IMR-90 (cell line): Measurements from ENCODE around the gene HAS3. TPM values are rescaled to one million over a fixed set of nuclear protein-coding genes. Genes with fewer than 3 reads are reported as not detected.

ENCODE experiments used
- ATAC-seq: fragments of 200-7000 bp; cut with Tn5 transposase; 2 replicates; pipeline ENCODE4 v1.9.1; 2020; ENCODE audit warnings: low read depth, mild to moderate bottlenecking, moderate library complexity
- BruUV-seq: library from RNA; stranded (reverse); fragments of 400-500 nt; replicated peaks from 2 replicates; lab custom pipeline; 2021; lab: Mats Ljungman, UMichigan
- CTCF ChIA-PET: fragments of 300-600 bp; formaldehyde crosslinking; extraction: SDS; loops from one replicate; lab custom pipeline; 2021; ENCODE audit warnings: antibody characterized with exemption; lab: Yijun Ruan, JAX
- POLR2A ChIA-PET: fragments of 300-600 bp; sonication (Branson Sonifier 250); formaldehyde crosslinking; loops from one replicate; lab custom pipeline; 2022; ENCODE audit warnings: antibody characterized with exemption; ENCODE audit not compliant: unreplicated experiment; lab: Charles Lee
- DNase-seq: peaks from one replicate; pipeline ENCODE4 v3.0.0; 2013
- H2AFZ ChIP-seq: replicated peaks from 2 replicates; pipeline ENCODE3; 2013; ENCODE audit warnings: low read length, mild to moderate bottlenecking; ENCODE audit not compliant: poor library complexity
- H2AK5ac ChIP-seq: 2 replicates; pipeline ENCODE4 v1.6.1; 2013; ENCODE audit warnings: low read depth, low read length, inconsistent platforms
- H2AK9ac ChIP-seq: replicated peaks from 2 replicates; pipeline ENCODE3; 2013; ENCODE audit warnings: mild to moderate bottlenecking, low read depth, low read length, moderate library complexity; ENCODE audit not compliant: poor library complexity
- H2BK120ac ChIP-seq: 2 replicates; pipeline ENCODE4 v1.6.1; 2013; ENCODE audit warnings: low read depth, low read length, inconsistent platforms
- H2BK15ac ChIP-seq: 3 replicates; pipeline ENCODE4 v1.6.1; 2013; ENCODE audit warnings: low read depth, low read length, inconsistent platforms
- H2BK20ac ChIP-seq: 2 replicates; pipeline ENCODE4 v1.6.1; 2013; ENCODE audit warnings: low read depth, mild to moderate bottlenecking, inconsistent platforms, low read length, moderate library complexity
- H2BK5ac ChIP-seq: 2 replicates; pipeline ENCODE4 v1.6.1; 2013; ENCODE audit warnings: mild to moderate bottlenecking, low read depth, low read length, inconsistent platforms; ENCODE audit not compliant: poor library complexity, severe bottlenecking
- H3K14ac ChIP-seq: replicated peaks from 2 replicates; pipeline ENCODE4 v1.6.1; 2013; ENCODE audit warnings: low read depth, low read length, inconsistent platforms
- H3K18ac ChIP-seq: 2 replicates; pipeline ENCODE4 v1.6.1; 2013; ENCODE audit warnings: low read depth, low read length, control low read depth
- H3K23ac ChIP-seq: 2 replicates; pipeline ENCODE4 v1.6.1; 2013; ENCODE audit warnings: low read depth, low read length, inconsistent platforms
- H3K27ac ChIP-seq: 2 replicates; pipeline ENCODE4 v1.5.1; 2013; ENCODE audit warnings: mild to moderate bottlenecking, control low read depth, low read length; ENCODE audit not compliant: insufficient read depth
- H3K27me3 ChIP-seq: 2 replicates; pipeline ENCODE4 v1.6.1; 2013; ENCODE audit warnings: low read length; ENCODE audit not compliant: control insufficient read depth, insufficient read depth
- H3K36me3 ChIP-seq: 2 replicates; pipeline ENCODE4 v1.6.1; 2013; ENCODE audit warnings: low read length, mixed read lengths; ENCODE audit not compliant: control insufficient read depth, insufficient read depth
- H3K4ac ChIP-seq: 2 replicates; pipeline ENCODE4 v1.6.1; 2013; ENCODE audit warnings: low read depth, low read length, inconsistent platforms
- H3K4me1 ChIP-seq: 2 replicates; pipeline ENCODE4 v1.6.1; 2013; ENCODE audit warnings: low read length, mixed read lengths; ENCODE audit not compliant: control insufficient read depth, insufficient read depth
- H3K4me2 ChIP-seq: 2 replicates; pipeline ENCODE4 v1.6.1; 2013; ENCODE audit warnings: low read depth, mild to moderate bottlenecking, control low read depth, low read length, moderate library complexity
- H3K4me3 ChIP-seq: 2 replicates; pipeline ENCODE4 v1.5.1; 2013; ENCODE audit warnings: low read depth, mild to moderate bottlenecking, control low read depth, low read length, moderate library complexity; ENCODE audit not compliant: insufficient read depth
- H3K56ac ChIP-seq: 2 replicates; pipeline ENCODE4 v1.6.1; 2013; ENCODE audit warnings: low read length, inconsistent platforms; ENCODE audit not compliant: insufficient read depth; ENCODE audit errors: extremely low read depth
- H3K79me1 ChIP-seq, 2 experiments: 2 replicates each; pipeline ENCODE4 v1.6.1; 2013; ENCODE audit warnings: low read length in 2 of 2, inconsistent platforms in 1 of 2, low read depth in 1 of 2
- H3K9ac ChIP-seq: 2 replicates; pipeline ENCODE4 v1.6.1; 2013; ENCODE audit warnings: low read depth, low read length, control low read depth
- H3K9me1 ChIP-seq: 2 replicates; pipeline ENCODE4 v1.6.1; 2013; ENCODE audit warnings: low read length, inconsistent platforms; ENCODE audit not compliant: insufficient read depth
- H3K9me3 ChIP-seq: 2 replicates; pipeline ENCODE4 v1.6.1; 2013; ENCODE audit warnings: low read length; ENCODE audit not compliant: control insufficient read depth, insufficient read depth
- H4K20me1 ChIP-seq: 2 replicates; pipeline ENCODE4 v1.6.1; 2013; ENCODE audit warnings: low read length, inconsistent platforms; ENCODE audit not compliant: insufficient read depth
- H4K5ac ChIP-seq: 2 replicates; pipeline ENCODE4 v1.6.1; 2013; ENCODE audit warnings: mild to moderate bottlenecking, low read depth, low read length, control low read depth
- H4K8ac ChIP-seq, 2 experiments: 2 replicates each; pipeline ENCODE4 v1.6.1; 2013; ENCODE audit warnings: low read depth in 2 of 2, low read length in 2 of 2, control low read depth in 1 of 2, inconsistent platforms in 1 of 2
- H4K91ac ChIP-seq: 2 replicates; pipeline ENCODE4 v1.6.1; 2013; ENCODE audit warnings: low read depth, low read length, inconsistent platforms; ENCODE audit not compliant: insufficient read depth
- BHLHE40 ChIP-seq: fragments of 150-350 bp; IDR thresholded peaks from 2 replicates; pipeline ENCODE4 v1.6.1; 2016; ENCODE audit warnings: mild to moderate bottlenecking, low read depth, low read length
- CHD1 ChIP-seq: IDR thresholded peaks from 2 replicates; pipeline ENCODE4 v1.6.1; 2012; ENCODE audit warnings: low read depth, low read length, improper control_type of control experiment
- MAZ ChIP-seq: IDR thresholded peaks from 2 replicates; pipeline ENCODE4 v1.6.1; 2012; ENCODE audit warnings: low read depth, mild to moderate bottlenecking, low read length, improper control_type of control experiment, moderate library complexity, borderline replicate concordance
- MXI1 ChIP-seq: IDR thresholded peaks from 2 replicates; pipeline ENCODE4 v1.6.1; 2012; ENCODE audit warnings: low read depth, mild to moderate bottlenecking, low read length, moderate library complexity, borderline replicate concordance
- NFE2L2 ChIP-seq: fragments of 150-350 bp; IDR thresholded peaks from 2 replicates; pipeline ENCODE4 v1.6.1; 2016; ENCODE audit warnings: low read depth, mild to moderate bottlenecking, low read length
- RCOR1 ChIP-seq: IDR thresholded peaks from 2 replicates; pipeline ENCODE4 v1.6.1; 2012; ENCODE audit warnings: mild to moderate bottlenecking, low read length, improper control_type of control experiment; ENCODE audit not compliant: insufficient replicate concordance
- WGBS, 2 experiments: methylation state at CpG; one replicate each; pipeline versions ENCODE4 v1.1.5 to v1.1.7; 2013; ENCODE audit warnings: missing lambda C conversion rate in 2 of 2; ENCODE audit not compliant: insufficient read length in 1 of 2; ENCODE audit errors: extremely low coverage in 2 of 2; 5-methylcytosine and 5-hydroxymethylcytosine counted together
- dilution Hi-C: fragments of 300-500 bp; cut with HindIII; formaldehyde crosslinking; loops from one replicate; pipeline ENCODE4 v1.14.3; 2018; ENCODE audit warnings: low sequenced_read_pairs; ENCODE audit not compliant: unreplicated experiment
- in situ Hi-C: fragments of 300-500 bp; cut with MboI; formaldehyde crosslinking; loops from 3 replicates; pipeline ENCODE4 v1.14.3; 2019; ENCODE audit warnings: low sequenced_read_pairs, inconsistent platforms, mixed read lengths
- intact Hi-C: fragments of 100-400 bp; cut with micrococcal nuclease; formaldehyde crosslinking; loops from 2 replicates; pipeline ENCODE4 v1.10.0; 2022
- polyA plus RNA-seq, 3 experiments: library from polyadenylated mRNA; depleted of rRNA; stranded (reverse); fragments of >200 nt; gene quantifications; 2 replicates each; pipeline ENCODE4 v1.2.3, GENCODE V29; 2012; ENCODE audit warnings: low replicate concordance in 1 of 3
- total RNA-seq: library from RNA; depleted of rRNA; stranded (reverse); fragments of >200 nt; gene quantifications from 2 replicates; pipeline ENCODE4 v1.2.3, GENCODE V29; 2012
- TF ChIP-seq, protein P1 (sequence below): conservative IDR thresholded peaks from 2 replicates; pipeline ENCODE4 v1.5.1; 2012; ENCODE audit warnings: mild to moderate bottlenecking, low read depth, low read length, improper control_type of control experiment
- TF ChIP-seq, protein P2 (sequence below): fragments of 150-350 bp; IDR thresholded peaks from 2 replicates; pipeline ENCODE4 v1.6.1; 2016; ENCODE audit warnings: low read depth, mild to moderate bottlenecking, low read length, moderate library complexity, borderline replicate concordance

Gene HAS3
- total and polyA plus RNA-seq, 2 of the 4 experiments (the other 2 are of a cell fraction), result 0.36 to 0.97 TPM

DNA sequence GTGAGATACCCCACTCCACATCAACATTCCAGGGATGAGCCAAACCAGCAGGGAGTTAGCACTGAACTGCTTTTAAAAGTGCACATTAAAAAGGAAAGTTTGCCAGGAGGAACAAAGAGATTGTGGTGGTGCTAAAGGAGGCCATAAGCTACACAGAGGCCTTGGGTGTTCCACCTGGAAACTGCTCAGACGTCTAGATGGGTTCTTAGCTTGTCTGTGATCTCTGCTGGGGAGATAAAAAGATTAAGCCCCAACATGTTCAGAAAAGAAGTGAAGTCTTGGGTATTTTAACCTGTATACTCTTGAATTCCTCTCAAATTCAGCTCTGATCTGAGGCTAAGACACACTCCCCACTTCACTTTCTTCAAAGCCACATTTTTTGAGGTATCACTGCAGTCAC, 10.4 kb downstream of the HAS3 start:
- H2AFZ ChIP-seq, result no peak overlapping the region
- intact Hi-C loops, result no loop called here
- peaks cover 27 to 67% of the 10 kb centered on the region in 2 experiments for H3K79me1 ChIP-seq
- no peak overlapping the region for H2BK120ac ChIP-seq
- H3K18ac ChIP-seq, result no peak overlapping the region
- H3K4me2 ChIP-seq, result no peak overlapping the region
- no peaks in the 10 kb centered on the region for H3K27me3 ChIP-seq
- ChIA-PET CTCF (interaction anchor here (0.6 kb wide), 1 partner anchor 51 kb away, joined by 3 read pairs; no protein-coding TSS in a partner anchor), POLR2A (no interaction called here)
- BruUV-seq, result no TSS peak
- no peak overlapping the region for H2BK15ac ChIP-seq
- no peaks in the 10 kb centered on the region for H3K9me3 ChIP-seq
- no peak overlapping the region for H3K23ac ChIP-seq
- H4K8ac ChIP-seq, result no peak overlapping the region
- no peak overlapping the region for H3K4me3 ChIP-seq
- H2AK9ac ChIP-seq, result no peak overlapping the region
- in situ Hi-C loops, result loop anchor here (5.0 to 10.0 kb wide), 3 partner anchors 141 to 411 kb away; no protein-coding TSS in a partner anchor
- no peak overlapping the region for H2AK5ac ChIP-seq
- WGBS, 2 experiments, result no CpG with 5 or more reads among the region's 1 CpG
- no peaks in the 10 kb centered on the region for H3K4me1 ChIP-seq
- H2BK5ac ChIP-seq, result no peak overlapping the region
- no peak overlapping the region for H4K91ac ChIP-seq
- DNase-seq (no peak), ATAC-seq (no peak)
- H4K5ac ChIP-seq, result no peak overlapping the region
- H3K9ac ChIP-seq, result no peak overlapping the region
- H2BK20ac ChIP-seq, result no peak overlapping the region
- no peak overlapping the region for H3K27ac ChIP-seq
- H3K14ac ChIP-seq, result no peak overlapping the region
- no peak overlapping the region for H3K4ac ChIP-seq
- peaks cover 11% of the 10 kb centered on the region for H3K9me1 ChIP-seq
- no peak for TF ChIP-seq RCOR1
- TF ChIP-seq MXI1, result no peak
- no peak for TF ChIP-seq BHLHE40
- TF ChIP-seq, protein P1, sequence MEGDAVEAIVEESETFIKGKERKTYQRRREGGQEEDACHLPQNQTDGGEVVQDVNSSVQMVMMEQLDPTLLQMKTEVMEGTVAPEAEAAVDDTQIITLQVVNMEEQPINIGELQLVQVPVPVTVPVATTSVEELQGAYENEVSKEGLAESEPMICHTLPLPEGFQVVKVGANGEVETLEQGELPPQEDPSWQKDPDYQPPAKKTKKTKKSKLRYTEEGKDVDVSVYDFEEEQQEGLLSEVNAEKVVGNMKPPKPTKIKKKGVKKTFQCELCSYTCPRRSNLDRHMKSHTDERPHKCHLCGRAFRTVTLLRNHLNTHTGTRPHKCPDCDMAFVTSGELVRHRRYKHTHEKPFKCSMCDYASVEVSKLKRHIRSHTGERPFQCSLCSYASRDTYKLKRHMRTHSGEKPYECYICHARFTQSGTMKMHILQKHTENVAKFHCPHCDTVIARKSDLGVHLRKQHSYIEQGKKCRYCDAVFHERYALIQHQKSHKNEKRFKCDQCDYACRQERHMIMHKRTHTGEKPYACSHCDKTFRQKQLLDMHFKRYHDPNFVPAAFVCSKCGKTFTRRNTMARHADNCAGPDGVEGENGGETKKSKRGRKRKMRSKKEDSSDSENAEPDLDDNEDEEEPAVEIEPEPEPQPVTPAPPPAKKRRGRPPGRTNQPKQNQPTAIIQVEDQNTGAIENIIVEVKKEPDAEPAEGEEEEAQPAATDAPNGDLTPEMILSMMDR, result no peak
- no peak for TF ChIP-seq NFE2L2
- TF ChIP-seq CHD1, result no peak
- TF ChIP-seq, protein P2, sequence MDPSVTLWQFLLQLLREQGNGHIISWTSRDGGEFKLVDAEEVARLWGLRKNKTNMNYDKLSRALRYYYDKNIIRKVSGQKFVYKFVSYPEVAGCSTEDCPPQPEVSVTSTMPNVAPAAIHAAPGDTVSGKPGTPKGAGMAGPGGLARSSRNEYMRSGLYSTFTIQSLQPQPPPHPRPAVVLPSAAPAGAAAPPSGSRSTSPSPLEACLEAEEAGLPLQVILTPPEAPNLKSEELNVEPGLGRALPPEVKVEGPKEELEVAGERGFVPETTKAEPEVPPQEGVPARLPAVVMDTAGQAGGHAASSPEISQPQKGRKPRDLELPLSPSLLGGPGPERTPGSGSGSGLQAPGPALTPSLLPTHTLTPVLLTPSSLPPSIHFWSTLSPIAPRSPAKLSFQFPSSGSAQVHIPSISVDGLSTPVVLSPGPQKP, result no peak
- TF ChIP-seq MAZ, result no peak
- dilution Hi-C loops, result no loop called here
- H3K56ac ChIP-seq, result no peak overlapping the region
- peaks cover 55% of the 10 kb centered on the region for H3K36me3 ChIP-seq
- H4K20me1 ChIP-seq, result peaks cover 23% of the 10 kb centered on the region
